RWPE1 (cell line): Measurements from ENCODE around the gene NELL1.

Experiments
- CTCF ChIA-PET: fragments of 350-600 bp; sonication (Branson Sonifier 250); formaldehyde crosslinking; extraction: SDS; loops from one replicate; lab custom pipeline; 2021; lab: Yijun Ruan, JAX
- POLR2A ChIA-PET: fragments of 400-600 bp; formaldehyde crosslinking; extraction: SDS; loops from one replicate; lab custom pipeline; 2020; ENCODE audit warnings: antibody characterized with exemption; ENCODE audit not compliant: low non-redundant PET; lab: Yijun Ruan, JAX
- DNase-seq: peaks from one replicate; pipeline ENCODE4 v3.0.0; 2012; ENCODE audit warnings: low spot score
- H3K27ac ChIP-seq: fragments of 450-650 bp; 2 replicates; pipeline ENCODE4 v1.5.1; 2017
- CTCF ChIP-seq: fragments of 450-650 bp; conservative IDR thresholded peaks from 2 replicates; pipeline ENCODE4 v1.5.1; 2017; ENCODE audit warnings: low read depth, mild to moderate bottlenecking

NELL1 gene

GRCh38 chr11:21278840-21279239, 609.5 kb downstream of the NELL1 start:
- no peak overlapping the region for H3K27ac ChIP-seq
- DNase-seq, result no peak
- no peak for TF ChIP-seq CTCF
- ChIA-PET CTCF (no interaction called here), POLR2A (no interaction called here)

DNA sequence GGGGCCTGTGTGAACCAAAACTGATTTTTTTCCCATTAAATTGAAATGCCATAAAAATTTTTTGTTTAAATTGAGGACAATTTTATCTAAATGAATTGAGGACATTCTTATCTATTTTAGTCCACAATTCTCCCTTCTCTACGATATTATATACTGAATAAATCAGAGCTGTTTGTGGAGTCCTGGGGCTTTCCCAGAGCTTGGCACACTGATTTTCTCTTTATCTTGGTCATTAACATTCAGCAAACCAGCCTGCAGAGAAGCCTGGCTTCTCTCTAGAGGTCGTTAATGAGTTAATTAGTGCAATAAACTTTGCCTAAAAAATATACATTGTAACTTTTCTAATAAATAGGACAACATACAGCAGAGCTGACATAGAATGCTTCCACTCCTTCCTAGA, 615.7 kb downstream of the NELL1 start:
- H3K27ac ChIP-seq, result no peak overlapping the region
- DNase-seq, result no peak
- POLR2A ChIA-PET, result no interaction called here
- CTCF ChIA-PET, result no interaction called here
- TF ChIP-seq CTCF, result no peak

DNA sequence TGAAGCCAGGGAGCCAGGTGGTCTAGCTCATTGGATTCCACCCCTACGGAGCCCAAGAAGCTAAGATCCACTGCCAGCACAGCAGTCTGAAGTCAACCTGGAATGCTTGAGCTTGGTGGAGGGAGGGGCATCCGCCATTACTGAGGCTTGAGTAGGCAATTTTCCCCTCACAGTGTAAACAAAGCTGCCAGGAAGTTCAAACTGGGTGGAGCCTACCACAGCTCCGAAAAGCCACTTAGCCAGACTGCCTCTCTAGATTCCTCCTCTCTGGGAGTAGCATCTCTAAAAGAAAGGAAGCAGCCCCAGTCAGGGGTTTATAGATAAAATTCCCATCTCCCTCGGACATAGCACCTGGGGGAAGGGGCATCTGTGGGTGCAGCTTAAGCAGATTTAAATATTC, 620.3 kb downstream of the NELL1 start:
- CTCF ChIA-PET, result interaction anchor here (0.6 kb wide), 1 partner anchor 132 kb away, joined by 3 read pairs; no protein-coding TSS in a partner anchor
- POLR2A ChIA-PET, result no interaction called here
- H3K27ac ChIP-seq, result no peak overlapping the region
- TF ChIP-seq CTCF, result no peak
- no peak for DNase-seq

DNA sequence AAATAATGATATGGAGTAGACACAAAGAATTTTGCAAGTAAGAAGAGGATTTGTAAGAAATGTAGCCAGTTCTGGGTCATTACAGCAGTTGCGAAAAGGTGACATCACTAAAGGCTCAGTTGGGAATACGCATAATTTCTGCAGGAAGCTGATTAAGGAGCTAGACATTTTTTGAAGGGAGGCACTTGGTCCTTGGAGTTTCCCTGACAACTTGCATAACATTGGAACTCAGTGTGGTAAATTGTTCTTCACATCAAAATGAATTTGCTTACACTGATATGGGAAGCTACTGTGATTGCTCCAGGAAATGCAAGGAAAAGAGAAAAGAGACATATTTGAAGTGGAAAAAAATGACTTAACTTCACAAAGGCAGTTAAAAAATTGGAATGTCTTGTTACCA, 626.1 kb downstream of the NELL1 start:
- CTCF ChIA-PET, result no interaction called here
- no peak overlapping the region for H3K27ac ChIP-seq
- POLR2A ChIA-PET, result no interaction called here
- DNase-seq, result no peak
- no peak for TF ChIP-seq CTCF

GRCh38 chr11:21301981-21302380, 632.6 kb downstream of the NELL1 start:
- no peak overlapping the region for H3K27ac ChIP-seq
- DNase-seq, result no peak
- ChIA-PET CTCF (no interaction called here), POLR2A (no interaction called here)
- no peak for TF ChIP-seq CTCF

DNA sequence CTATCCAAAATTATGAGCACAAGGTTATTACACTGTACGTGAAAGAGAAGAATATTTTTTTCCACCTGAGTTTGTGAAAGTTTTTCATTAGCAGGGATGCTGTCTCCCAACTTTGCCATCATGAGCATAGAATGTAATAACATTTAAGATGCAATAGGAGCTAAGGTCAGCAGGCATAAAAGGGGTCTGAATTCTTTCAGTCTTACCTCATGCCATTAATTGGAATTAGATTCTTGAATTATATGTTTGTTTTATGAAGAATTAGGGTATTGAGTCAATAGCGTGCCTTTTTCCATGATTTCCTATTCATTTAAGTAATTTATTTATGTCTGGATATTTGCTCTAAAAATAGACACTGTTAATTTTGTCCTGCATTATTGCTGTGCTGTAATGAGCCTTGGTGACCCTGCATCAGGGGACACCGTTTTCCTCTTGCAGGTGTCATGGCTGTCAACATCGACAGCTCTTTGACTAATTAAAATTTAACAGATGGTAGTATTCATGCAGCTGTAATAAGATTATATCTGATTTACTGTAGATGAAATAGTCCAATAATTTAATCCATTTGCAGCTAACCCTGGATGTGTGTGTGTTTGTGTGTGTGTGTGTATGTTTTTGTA, 637.5 kb downstream of the NELL1 start:
- DNase-seq, result no peak
- ChIA-PET CTCF (no interaction called here), POLR2A (no interaction called here)
- no peak overlapping the region for H3K27ac ChIP-seq
- TF ChIP-seq CTCF, result no peak
